HepG2 (cell line): ENCODE results near the gene FAF2. TPM values are rescaled to one million over a fixed set of nuclear protein-coding genes. Genes with fewer than 3 reads are reported as not detected.

Experiments used
- GMEB1 ChIP-seq: sonication (generic); formaldehyde crosslinking; IDR thresholded peaks from 2 replicates; pipeline ENCODE4 v1.5.1; 2020; ENCODE audit warnings: missing genetic modification reagents, mild to moderate bottlenecking, borderline replicate concordance
- HOXA3 ChIP-seq: sonication (generic); formaldehyde crosslinking; IDR thresholded peaks from 2 replicates; pipeline ENCODE4 v1.5.0; 2020; ENCODE audit warnings: missing genetic modification reagents
- LCORL ChIP-seq, 2 experiments: fragments of 450-650 bp in 1 of 2; sonication (generic) in 1 of 2; formaldehyde crosslinking in 1 of 2; IDR thresholded peaks; 2 replicates each; pipeline versions ENCODE4 v1.5.0 to v1.6.1; 2017 to 2020; ENCODE audit warnings: antibody characterized with exemption in 1 of 2, missing genetic modification reagents in 1 of 2
- MAF1 ChIP-seq: sonication (generic); formaldehyde crosslinking; IDR thresholded peaks from 2 replicates; pipeline ENCODE4 v1.5.0; 2020; ENCODE audit warnings: missing genetic modification reagents, borderline replicate concordance
- MBD4 ChIP-seq: IDR thresholded peaks from 2 replicates; pipeline ENCODE4 v1.6.1; 2012; ENCODE audit warnings: low read length, inconsistent platforms, borderline replicate concordance
- MZF1 ChIP-seq: sonication (generic); formaldehyde crosslinking; IDR thresholded peaks from 2 replicates; pipeline ENCODE4 v1.8.1; 2023; ENCODE audit warnings: mild to moderate bottlenecking, missing genetic modification reagents, borderline replicate concordance
- PATZ1 ChIP-seq: sonication (generic); formaldehyde crosslinking; IDR thresholded peaks from 2 replicates; pipeline ENCODE4 v1.4.0; 2020; ENCODE audit warnings: missing genetic modification reagents
- SAP130 ChIP-seq: IDR thresholded peaks from 2 replicates; pipeline ENCODE4 v1.6.1; 2016; ENCODE audit warnings: low read depth
- SNAPC4 ChIP-seq: sonication (generic); formaldehyde crosslinking; IDR thresholded peaks from 2 replicates; pipeline ENCODE4 v1.4.0; 2020; ENCODE audit warnings: mild to moderate bottlenecking, missing genetic modification reagents
- SP1 ChIP-seq, 2 experiments: fragments of 450-650 bp in 1 of 2; sonication (generic) in 1 of 2; formaldehyde crosslinking in 1 of 2; IDR thresholded peaks; 2 replicates each; pipeline versions ENCODE4 v1.4.0 to v1.6.1; 2016 to 2020; ENCODE audit warnings: missing genetic modification reagents in 1 of 2
- ZBTB33 ChIP-seq: sonication (generic); formaldehyde crosslinking; IDR thresholded peaks from 2 replicates; pipeline ENCODE4 v1.4.0; 2020; ENCODE audit warnings: missing genetic modification reagents
- ZBTB7B ChIP-seq: sonication (generic); formaldehyde crosslinking; IDR thresholded peaks from 2 replicates; pipeline ENCODE4 v1.4.0; 2020; ENCODE audit warnings: missing genetic modification reagents
- ZNF639 ChIP-seq: conservative IDR thresholded peaks from 2 replicates; pipeline ENCODE4 v1.6.1; 2018; ENCODE audit warnings: missing genetic modification reagents
- ZNF816 ChIP-seq: sonication (generic); formaldehyde crosslinking; IDR thresholded peaks from 2 replicates; pipeline ENCODE4 v1.8.0; 2022; ENCODE audit warnings: missing genetic modification reagents, mild to moderate bottlenecking, borderline replicate concordance
- ZSCAN21 ChIP-seq: sonication (generic); formaldehyde crosslinking; IDR thresholded peaks from 2 replicates; pipeline ENCODE4 v1.8.0; 2022; ENCODE audit warnings: mild to moderate bottlenecking, missing genetic modification reagents, moderate library complexity, borderline replicate concordance
- polyA plus RNA-seq, 8 experiments: library from polyadenylated mRNA; depleted of rRNA in 3 of 8; stranded (reverse) in 7 of 8; unstranded in 1 of 8; fragments of >200 nt; fragmentation: Illumina TruSeq in 4 of 8; extraction: Trizol in 4 of 8; gene quantifications; 2 replicates each; pipeline versions ENCODE4 v1.2.1 to v1.2.3, GENCODE V29; 2011 to 2016; ENCODE audit warnings: low read depth in 4 of 8, missing spikeins in 1 of 8, mixed read lengths in 1 of 8; ENCODE audit not compliant: insufficient read depth in 1 of 8
- total RNA-seq, 5 experiments: library from RNA; depleted of rRNA; stranded (reverse); fragments of >200 nt; fragmentation: Illumina TruSeq; extraction: Trizol; gene quantifications; 2 replicates each; pipeline ENCODE4 v1.2.3, GENCODE V29; 2016; ENCODE audit warnings: low read depth in 1 of 5

The FAF2 gene
- total and polyA plus RNA-seq, 2 of the 13 experiments (the other 11 are each of a cell fraction or from before 2014, with no cell fraction given): 27.8 to 34.3 TPM

- TF ChIP-seq MAF1 (CRISPR knock-in tag) (no peak), SAP130 (CRISPR knock-in tag) (peak; percentile 67), SP1 (IDR thresholded peaks at IDR 0.05) (no peak), SP1 (CRISPR knock-in tag; IDR thresholded peaks at IDR 0.05) (0 out of 2 replicates have a peak, but pooled peaks have one; percentile 32), MZF1 (no peak), ZNF816 (no peak), ZSCAN21 (CRISPR knock-in tag) (no peak), HOXA3 (CRISPR knock-in tag) (0 out of 2 replicates have a peak, but pooled peaks have one; percentile 26), ZBTB33 (CRISPR knock-in tag) (0 out of 2 replicates have a peak, but pooled peaks have one; percentile 9), GMEB1 (CRISPR knock-in tag) (peak; percentile 28; the same call in 1 of the 2 replicates), PATZ1 (CRISPR knock-in tag) (peak; percentile 77; the same call in 1 of the 2 replicates), ZNF639 (CRISPR knock-in tag) (no peak), SNAPC4 (no peak), ZBTB7B (CRISPR knock-in tag) (no peak), MBD4 (no peak), LCORL (IDR thresholded peaks at IDR 0.05) (no peak), LCORL (CRISPR knock-in tag; IDR thresholded peaks at IDR 0.05) (no peak)
Observed at GRCh38 chr5:176541338-176542134, 93.4 kb downstream of the FAF2 start (continued).
